ENCODE measurements around the gene HIP1R.
A peak's percentile ranks its signal among the peaks of the same experiment; 100 is the strongest.

HIP1R gene

DNA sequence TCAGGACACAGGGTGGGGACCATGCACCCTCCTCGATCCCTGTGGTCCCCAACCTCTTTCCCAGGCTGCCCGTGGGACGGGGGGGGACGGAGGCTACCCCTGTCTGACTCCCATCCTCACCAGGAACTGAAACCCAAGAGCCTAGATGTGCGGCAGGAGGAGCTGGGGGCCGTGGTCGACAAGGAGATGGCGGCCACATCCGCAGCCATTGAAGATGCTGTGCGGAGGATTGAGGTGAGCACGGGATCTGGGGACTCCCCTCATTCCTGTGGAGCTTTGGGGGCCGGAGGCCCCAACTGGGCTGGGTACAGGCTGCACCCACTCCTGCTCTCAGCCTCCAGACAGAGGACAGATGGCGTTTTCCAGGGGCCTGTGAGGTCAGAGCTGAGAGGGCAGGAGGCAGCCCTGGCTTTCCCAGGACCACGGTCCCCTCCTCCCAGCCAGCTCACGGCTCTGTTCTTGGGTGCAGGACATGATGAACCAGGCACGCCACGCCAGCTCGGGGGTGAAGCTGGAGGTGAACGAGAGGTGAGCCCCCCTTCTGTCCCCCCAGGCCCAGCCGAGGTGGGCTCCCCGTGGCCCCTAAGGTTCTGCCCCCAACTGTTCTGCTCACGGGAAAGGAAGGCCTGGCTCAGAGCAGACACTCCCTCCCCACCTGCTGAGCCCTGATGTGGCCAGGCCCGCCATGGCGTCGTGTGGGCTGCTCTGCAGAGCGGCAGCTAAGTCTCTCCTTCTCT is 24.2 kb downstream of the HIP1R start:
- no peaks in the 10 kb centered on the region for H3K9me3 Mint-ChIP-seq
- no peaks in the 10 kb centered on the region for H3K27me3 Mint-ChIP-seq
- DNase-seq (no peak), ATAC-seq (replicated peaks) (peak in 1 of 2 donors; percentile 5)
- H3K4me3 Mint-ChIP-seq: no peak overlapping the region
- peak overlapping the region; percentile 51 for H3K27ac Mint-ChIP-seq
- H3K36me3 Mint-ChIP-seq: peaks cover 39 to 41% of the 10 kb centered on the region in 2 donors
- H3K4me1 Mint-ChIP-seq: peaks cover 21 to 48% of the 10 kb centered on the region in 2 donors

GRCh38 chr12:122860040-122860853 is 25.0 kb downstream of the HIP1R start:
- ATAC-seq (replicated peaks) (peak; percentile 75 to 79), DNase-seq (peak; percentile 70)
- Mint-ChIP-seq H3K36me3 (peaks cover 42 to 43% of the 10 kb centered on the region in 2 donors), H3K4me1 (peaks cover 26 to 56% of the 10 kb centered on the region in 2 donors), H3K27me3 (no peaks in the 10 kb centered on the region), H3K27ac (peak overlapping the region; percentile 51), H3K4me3 (no peak overlapping the region), H3K9me3 (no peaks in the 10 kb centered on the region)

GRCh38 chr12:122860854-122861586 is 25.8 kb downstream of the HIP1R start:
- no peaks in the 10 kb centered on the region for H3K27me3 Mint-ChIP-seq
- ATAC-seq (replicated peaks): no peak
- H3K4me1 Mint-ChIP-seq: peaks cover 29 to 63% of the 10 kb centered on the region in 2 donors
- peaks cover 43 to 46% of the 10 kb centered on the region in 2 donors for H3K36me3 Mint-ChIP-seq
- H3K4me3 Mint-ChIP-seq: no peak overlapping the region
- DNase-seq: no peak
- peak overlapping the region; percentile 84 for H3K27ac Mint-ChIP-seq
- no peaks in the 10 kb centered on the region for H3K9me3 Mint-ChIP-seq

GRCh38 chr12:122861587-122861970 is 26.3 kb downstream of the HIP1R start:
- no peaks in the 10 kb centered on the region for H3K27me3 Mint-ChIP-seq
- DNase-seq (peak; percentile 18), ATAC-seq (replicated peaks) (peak in 1 of 2 donors; percentile 9)
- peak overlapping the region; percentile 84 for H3K27ac Mint-ChIP-seq
- peaks cover 30 to 69% of the 10 kb centered on the region in 2 donors for H3K4me1 Mint-ChIP-seq
- H3K4me3 Mint-ChIP-seq: no peak overlapping the region
- peaks cover 40 to 44% of the 10 kb centered on the region in 2 donors for H3K36me3 Mint-ChIP-seq
- no peaks in the 10 kb centered on the region for H3K9me3 Mint-ChIP-seq

- peak overlapping the region; percentile 87 for H3K27ac Mint-ChIP-seq
- no peaks in the 10 kb centered on the region for H3K27me3 Mint-ChIP-seq
- no peak for ATAC-seq (replicated peaks)
- no peaks in the 10 kb centered on the region for H3K9me3 Mint-ChIP-seq
- H3K36me3 Mint-ChIP-seq: peaks cover 43 to 48% of the 10 kb centered on the region in 2 donors
- no peak overlapping the region for H3K4me3 Mint-ChIP-seq
- DNase-seq: no peak
- H3K4me1 Mint-ChIP-seq: peaks cover 35 to 75% of the 10 kb centered on the region in 2 donors
Observed at GRCh38 chr12:122862110-122862634, 26.9 kb downstream of the HIP1R start.

DNA sequence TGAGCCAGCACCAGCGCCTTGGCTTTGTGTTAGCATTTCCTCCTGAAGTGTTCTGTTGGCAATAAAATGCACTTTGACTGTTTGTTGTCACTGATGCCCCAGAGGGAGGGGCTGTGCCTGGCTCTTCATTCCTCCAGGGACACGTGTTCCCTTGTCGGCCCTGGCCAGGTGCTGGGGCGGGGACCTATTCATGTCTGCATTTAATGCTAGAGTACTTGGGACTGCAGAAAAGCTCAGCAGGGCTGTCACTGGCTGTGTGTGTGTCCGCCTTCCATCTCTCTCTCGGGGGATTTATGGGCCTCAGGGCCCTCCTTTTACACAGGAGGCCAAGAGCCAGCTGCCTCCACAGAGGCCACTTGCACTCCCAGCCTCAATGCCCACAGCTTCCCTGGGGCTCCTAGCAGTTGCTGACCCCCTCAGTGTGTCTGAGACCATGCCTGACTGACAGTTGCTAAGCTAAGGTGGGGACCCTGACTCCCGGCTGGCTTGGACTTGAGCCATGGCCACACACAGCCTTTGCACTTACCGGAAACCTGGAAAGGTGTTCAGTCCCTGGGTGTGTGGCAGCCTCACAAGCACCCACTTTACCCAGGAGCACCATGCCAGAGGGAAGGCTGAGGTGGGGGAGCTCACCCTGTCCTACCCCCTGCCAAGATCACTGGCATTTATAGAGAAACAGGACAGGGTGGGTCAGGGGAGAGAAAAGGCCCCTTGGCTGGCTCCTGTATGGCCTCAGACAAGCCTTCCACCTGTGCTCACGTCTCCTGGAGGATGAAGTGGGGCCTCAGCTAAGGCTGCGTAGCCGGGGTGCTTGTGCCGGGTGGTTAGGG is 27.8 kb downstream of the HIP1R start:
- DNase-seq (no peak), ATAC-seq (replicated peaks) (peak; percentile 26)
- Mint-ChIP-seq H3K27me3 (no peaks in the 10 kb centered on the region), H3K4me1 (peaks cover 35 to 82% of the 10 kb centered on the region in 2 donors), H3K4me3 (no peak overlapping the region), H3K27ac (peak overlapping the region; percentile 88), H3K36me3 (peaks cover 40 to 52% of the 10 kb centered on the region in 2 donors), H3K9me3 (no peaks in the 10 kb centered on the region)

GRCh38 chr12:122864894-122865253 is 29.6 kb downstream of the HIP1R start:
- Mint-ChIP-seq H3K36me3 (peaks cover 38 to 59% of the 10 kb centered on the region in 2 donors), H3K4me1 (peaks cover 46 to 92% of the 10 kb centered on the region in 2 donors), H3K27me3 (no peaks in the 10 kb centered on the region), H3K9me3 (no peaks in the 10 kb centered on the region), H3K27ac (peak overlapping the region; percentile 48), H3K4me3 (peak overlapping the region in 1 of 2 donors; percentile 6)
- DNase-seq: no peak
- ATAC-seq (replicated peaks): no peak

GRCh38 chr12:122865268-122866231 is 30.3 kb downstream of the HIP1R start:
- Mint-ChIP-seq H3K9me3 (no peaks in the 10 kb centered on the region), H3K27me3 (no peaks in the 10 kb centered on the region), H3K27ac (peak overlapping the region; percentile 49), H3K4me1 (peaks cover 47 to 93% of the 10 kb centered on the region in 2 donors), H3K36me3 (peaks cover 38 to 61% of the 10 kb centered on the region in 2 donors), H3K4me3 (peak overlapping the region in 1 of 2 donors; percentile 48)
- DNase-seq (no peak), ATAC-seq (replicated peaks) (peak; percentile 56 to 64)

GRCh38 chr12:122866379-122866778 is 31.1 kb downstream of the HIP1R start:
- H3K4me1 Mint-ChIP-seq: peaks cover 46 to 93% of the 10 kb centered on the region in 2 donors
- no peak for ATAC-seq (replicated peaks)
- no peaks in the 10 kb centered on the region for H3K27me3 Mint-ChIP-seq
- H3K4me3 Mint-ChIP-seq: no peak overlapping the region
- no peak overlapping the region for H3K27ac Mint-ChIP-seq
- DNase-seq: no peak
- no peaks in the 10 kb centered on the region for H3K9me3 Mint-ChIP-seq
- peaks cover 34 to 60% of the 10 kb centered on the region in 2 donors for H3K36me3 Mint-ChIP-seq

GRCh38 chr12:122866950-122867607 is 31.8 kb downstream of the HIP1R start:
- Mint-ChIP-seq H3K4me1 (peaks cover 50 to 93% of the 10 kb centered on the region in 2 donors), H3K4me3 (no peak overlapping the region), H3K27ac (peak overlapping the region; percentile 92), H3K36me3 (peaks cover 32 to 58% of the 10 kb centered on the region in 2 donors), H3K27me3 (no peaks in the 10 kb centered on the region), H3K9me3 (no peaks in the 10 kb centered on the region)
- ATAC-seq (replicated peaks) (no peak), DNase-seq (no peak)

GRCh38 chr12:122867691-122868461 is 32.6 kb downstream of the HIP1R start:
- Mint-ChIP-seq H3K4me1 (peaks cover 55 to 93% of the 10 kb centered on the region in 2 donors), H3K27me3 (no peaks in the 10 kb centered on the region), H3K27ac (peak overlapping the region; percentile 90), H3K9me3 (no peaks in the 10 kb centered on the region), H3K36me3 (peaks cover 31 to 59% of the 10 kb centered on the region in 2 donors), H3K4me3 (peak overlapping the region in 1 of 2 donors; percentile 29)
- DNase-seq (no peak), ATAC-seq (replicated peaks) (no peak)
